DMS153 treated with DMSO at 0.1 percent for 48 hours (cell line): Measurements from ENCODE around the gene ADAMTS17.

Experiments used
- DNase-seq: peaks from one replicate; lab custom pipeline; 2025; ENCODE audit not compliant: unreplicated experiment; lab: John Stamatoyannopoulos, UW

Gene ADAMTS17

DNA sequence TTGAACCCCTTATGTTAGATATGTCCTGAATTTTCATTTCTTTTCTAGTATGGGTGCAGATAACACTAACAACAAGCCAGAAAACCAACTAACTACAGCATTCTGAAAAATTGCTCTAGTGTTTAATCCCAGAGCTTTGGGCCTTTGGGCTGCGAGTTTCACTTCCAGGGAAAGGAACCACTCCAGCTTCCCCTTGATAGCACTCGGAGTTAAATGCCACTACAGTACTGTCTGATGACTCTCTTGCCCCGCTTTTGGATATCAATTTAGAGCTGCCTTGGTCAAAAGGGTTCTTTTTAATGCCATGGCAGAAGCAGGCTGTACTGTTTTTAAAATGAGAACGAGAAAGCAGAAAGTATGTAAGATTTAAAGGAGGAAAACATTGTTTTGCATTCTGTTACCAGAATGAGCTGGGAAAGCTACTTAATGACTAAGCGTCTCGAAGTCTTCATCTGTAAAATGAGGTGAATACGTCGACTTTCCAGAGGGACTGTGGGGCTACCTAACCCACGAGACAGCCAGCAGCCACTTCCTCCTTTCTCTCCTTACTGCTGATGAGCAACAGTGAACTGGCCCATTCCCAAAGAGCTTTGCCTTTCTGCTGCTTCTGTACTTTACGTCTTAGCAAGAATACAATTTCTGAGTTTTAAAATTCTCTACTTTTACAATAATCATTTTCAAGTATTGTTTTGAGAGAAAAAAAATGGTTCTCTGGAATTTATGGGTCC is 309.3 kb downstream of the ADAMTS17 start:
- DNase-seq = no peak

DNA sequence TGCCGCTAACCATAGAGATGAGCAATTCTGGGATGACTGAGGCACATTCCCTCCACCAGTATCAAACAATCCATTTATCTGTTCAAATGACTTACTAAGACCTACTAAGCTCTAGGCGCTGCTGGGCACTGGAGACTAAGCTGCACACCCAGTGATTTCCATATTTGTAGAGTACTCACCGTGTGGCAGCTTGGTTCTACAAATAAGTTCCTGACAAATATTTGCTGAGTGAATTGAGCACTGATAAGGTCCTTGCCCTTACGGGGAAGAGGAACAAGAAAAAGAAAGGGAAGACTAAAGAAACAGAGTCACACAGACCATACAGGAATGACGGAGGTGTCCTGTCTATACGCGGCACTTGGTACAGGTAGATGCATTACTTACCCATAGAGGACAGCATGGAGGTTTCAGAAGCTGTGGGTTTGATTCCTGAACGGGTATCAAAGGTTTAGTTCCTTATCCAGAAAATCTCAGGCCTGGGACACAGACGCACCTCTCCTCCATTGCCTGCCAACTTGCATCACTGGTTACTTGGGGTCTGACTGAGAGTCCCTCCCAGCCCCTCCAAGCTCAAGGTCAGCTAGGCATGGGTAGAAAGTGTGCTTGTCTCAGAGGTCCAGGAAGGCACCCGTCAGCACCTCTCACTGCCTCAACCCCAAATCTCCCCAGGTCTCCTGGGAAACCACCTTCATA is 310.0 kb downstream of the ADAMTS17 start:
- no peak for DNase-seq

DNA sequence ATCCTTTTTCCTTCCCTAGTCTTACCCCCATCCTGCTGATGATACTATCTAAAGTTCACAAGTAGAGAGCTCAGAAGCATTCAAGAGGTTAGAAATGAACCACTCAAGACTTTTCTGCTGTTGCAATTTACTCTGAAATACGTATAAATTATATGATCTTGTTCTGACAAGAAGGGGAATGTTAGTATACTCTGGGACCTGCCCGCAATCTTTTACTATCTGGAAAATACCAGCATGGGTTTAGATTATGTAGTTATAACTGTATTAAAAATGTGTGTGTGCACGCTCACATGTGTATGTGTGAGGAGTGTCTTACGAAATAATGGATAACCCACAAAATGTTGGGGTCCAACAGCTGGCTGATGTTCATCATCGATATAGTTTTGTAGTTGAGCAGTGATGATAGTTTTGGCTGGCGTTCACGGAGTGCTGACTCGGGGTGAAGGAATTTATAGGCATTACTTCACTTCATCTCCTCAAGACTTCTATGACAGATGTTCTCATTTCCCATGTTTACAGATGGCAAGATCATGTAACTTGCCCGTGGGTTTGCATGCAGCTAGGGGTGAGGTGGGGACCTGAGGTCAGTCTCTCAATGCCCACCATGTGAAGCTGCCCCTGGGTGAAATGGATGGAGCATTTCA is 311.1 kb downstream of the ADAMTS17 start:
- DNase-seq = no peak

DNA sequence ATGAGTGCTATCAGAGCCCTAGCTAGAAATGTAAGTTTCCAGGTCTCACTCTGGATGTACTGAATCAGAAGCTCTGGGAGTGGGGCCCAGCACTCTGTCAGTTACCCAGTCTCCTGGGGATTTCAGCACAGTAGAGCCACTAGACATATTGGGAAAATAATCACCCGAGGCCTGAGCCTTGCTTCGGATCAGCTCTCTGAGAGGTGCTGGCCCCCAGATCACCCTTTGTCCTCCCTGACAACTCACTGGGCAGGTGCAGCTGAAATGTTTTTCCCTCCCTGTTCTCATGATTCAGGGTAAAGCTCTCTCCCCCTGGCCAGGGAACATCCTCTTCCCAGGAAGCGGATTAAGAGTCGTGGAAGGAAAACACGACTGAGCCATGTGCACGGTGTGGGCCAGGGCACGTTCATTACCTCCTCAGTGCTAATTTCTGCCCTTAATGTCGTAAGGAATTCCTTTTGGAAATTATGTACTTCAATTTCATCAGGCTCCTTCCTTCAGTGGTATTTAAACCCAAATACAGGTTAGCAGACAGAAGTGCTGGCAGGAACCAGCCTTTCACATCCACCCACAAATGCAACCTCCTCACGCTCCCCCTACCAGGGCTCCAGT is 311.8 kb downstream of the ADAMTS17 start:
- DNase-seq = no peak

DNA sequence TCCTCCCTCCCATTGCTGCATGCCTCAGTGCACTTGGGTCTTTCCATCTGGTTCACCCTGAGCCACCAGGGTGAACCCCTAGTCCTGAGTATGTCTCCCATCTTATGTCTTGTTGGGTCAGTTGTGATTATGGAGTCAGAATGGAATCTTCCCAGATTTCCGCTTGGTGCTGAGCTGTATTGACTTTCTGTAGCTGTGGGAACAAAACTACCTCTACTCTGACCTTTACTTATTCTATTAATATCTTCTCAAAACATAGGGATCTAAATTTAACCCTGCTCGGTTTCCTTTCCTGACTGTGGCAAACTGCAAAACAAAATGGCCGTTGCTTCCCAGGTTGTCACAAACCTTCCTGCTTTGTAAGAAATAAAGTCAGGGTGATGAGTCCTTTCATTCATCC is 312.7 kb downstream of the ADAMTS17 start:
- no peak for DNase-seq

DNA sequence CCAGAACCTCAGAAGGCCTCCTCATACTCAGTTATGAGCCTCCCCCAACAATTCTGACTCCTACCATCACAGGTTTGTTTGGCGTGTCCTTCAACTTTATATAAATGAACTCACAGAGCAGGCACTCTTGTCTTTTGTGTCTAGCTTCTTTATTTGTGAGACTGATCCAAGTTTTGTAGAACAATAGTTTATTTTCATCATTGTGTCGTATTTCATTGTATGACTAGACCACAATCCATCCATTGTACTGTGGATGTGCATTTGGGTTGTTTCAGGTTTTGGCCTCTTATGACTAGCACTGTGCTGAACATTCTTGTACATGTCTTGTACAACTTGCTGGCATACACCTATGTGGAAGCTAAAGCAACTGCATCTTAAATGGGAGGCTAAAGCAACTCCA is 315.7 kb downstream of the ADAMTS17 start:
- no peak for DNase-seq

DNA sequence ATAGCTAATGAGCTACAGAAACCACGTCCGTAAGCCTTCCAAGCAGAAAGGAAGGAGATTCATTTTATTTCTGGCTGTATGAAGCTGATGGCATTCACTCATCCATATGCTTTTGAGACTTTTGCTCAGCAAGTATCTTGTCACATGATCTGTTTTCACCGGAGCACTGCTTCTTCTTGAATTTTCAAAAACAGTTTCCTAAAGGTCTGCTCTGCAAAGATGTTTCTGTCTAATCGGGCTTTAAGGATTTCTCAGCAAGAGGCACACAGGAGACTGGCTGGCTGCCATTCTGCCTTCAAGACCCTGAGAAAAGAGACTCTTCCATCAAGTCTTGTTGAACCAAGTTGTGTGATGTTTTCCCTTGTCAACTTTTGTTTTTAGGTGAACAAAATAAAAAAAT is 319.0 kb downstream of the ADAMTS17 start:
- DNase-seq = no peak

DNA sequence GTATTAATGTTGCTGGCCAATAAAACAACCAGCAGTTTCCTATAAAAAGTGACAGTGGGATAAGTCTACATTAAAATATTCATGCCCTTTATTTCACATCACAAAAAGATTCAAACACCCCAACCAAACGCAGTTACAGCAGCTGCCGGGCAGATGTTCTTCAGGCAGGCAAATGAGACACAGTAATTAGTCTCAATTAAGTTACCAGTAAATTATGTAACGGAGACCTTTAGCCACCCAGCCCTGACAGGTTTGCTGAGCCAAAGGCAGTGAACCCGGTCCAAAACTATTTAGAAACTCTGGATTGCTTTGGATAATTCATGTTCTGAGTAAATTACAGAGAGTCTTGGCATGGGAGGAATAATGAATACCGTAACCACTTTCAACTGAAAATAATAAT is 319.4 kb downstream of the ADAMTS17 start:
- DNase-seq = no peak

DNA sequence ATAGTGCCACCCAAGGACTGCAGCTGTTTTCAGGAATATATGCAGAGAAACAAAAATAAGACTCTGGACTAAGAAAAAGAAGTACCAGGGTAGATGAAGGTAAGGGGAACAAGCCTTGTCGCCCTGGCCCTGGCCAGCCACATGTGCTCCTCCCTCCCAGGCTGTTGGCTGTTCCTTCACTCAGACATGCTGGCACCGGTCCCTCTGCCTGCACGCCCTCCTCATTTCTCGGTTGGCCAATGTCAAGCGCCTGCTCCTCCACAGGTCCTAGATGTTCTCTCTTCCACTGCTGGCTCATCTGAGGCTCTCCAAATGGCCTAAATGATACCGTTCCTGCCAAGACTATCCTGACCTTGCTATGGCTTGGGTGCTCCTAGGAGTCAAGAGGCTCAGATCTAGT is 320.1 kb downstream of the ADAMTS17 start:
- DNase-seq = no peak

DNA sequence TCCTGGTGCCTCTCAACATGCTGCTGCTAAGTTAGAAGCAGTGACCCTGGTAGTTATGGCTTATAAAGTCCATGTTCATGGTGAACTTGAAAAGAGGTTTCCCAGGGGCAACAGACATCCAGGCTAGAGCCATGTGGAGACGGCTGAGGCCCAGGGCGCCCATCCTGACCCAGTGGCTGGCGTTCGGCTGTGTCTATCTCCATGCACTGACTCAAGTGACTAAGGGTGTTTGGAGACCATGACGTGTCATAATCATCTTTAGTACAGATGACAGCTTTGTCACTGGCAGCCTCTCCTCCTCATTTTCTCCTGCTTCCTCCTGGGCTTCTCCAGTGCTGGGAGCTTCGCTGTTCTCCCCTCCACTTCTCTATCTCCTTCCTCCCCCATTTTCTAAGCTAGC is 321.2 kb downstream of the ADAMTS17 start:
- DNase-seq = no peak

DNA sequence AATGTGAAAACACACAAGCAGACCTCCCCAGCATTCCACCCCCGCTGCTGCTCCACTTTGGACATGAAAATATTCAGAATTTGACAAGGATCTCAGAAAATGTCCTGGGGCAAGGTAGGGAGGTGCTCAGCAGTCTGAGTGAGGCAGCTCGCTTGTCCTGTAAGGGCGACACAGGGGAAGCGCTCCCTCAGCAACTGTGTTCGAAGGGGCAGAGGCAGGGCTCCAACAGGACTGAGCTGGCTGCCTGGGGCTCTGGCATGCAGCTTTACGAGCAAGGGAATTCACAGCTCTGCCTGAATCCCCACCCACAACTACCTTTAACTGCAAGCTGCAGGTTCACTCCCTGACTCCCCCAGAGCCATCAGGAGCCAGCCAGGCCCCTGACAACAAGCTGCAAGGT is 321.6 kb downstream of the ADAMTS17 start:
- DNase-seq = no peak

DNA sequence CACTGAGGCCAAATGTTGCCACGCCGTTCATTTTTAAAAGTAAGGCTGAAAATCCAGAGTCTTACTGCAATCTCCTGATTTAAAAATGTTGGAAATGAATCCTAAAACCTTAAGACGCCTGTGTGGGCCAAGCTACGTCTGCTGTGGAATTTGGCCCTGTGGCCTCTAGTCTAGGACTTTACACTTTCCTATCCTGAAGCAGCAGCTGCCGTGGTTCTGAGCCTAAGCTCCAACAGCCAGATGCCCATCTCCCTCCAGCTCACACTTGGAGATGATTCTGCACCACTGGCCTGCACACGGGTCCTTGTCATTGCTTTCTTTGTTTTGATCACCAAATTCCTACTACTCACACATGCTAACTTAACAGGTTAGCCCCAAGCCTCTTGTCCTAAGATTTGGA is 322.2 kb downstream of the ADAMTS17 start:
- DNase-seq = no peak

DNA sequence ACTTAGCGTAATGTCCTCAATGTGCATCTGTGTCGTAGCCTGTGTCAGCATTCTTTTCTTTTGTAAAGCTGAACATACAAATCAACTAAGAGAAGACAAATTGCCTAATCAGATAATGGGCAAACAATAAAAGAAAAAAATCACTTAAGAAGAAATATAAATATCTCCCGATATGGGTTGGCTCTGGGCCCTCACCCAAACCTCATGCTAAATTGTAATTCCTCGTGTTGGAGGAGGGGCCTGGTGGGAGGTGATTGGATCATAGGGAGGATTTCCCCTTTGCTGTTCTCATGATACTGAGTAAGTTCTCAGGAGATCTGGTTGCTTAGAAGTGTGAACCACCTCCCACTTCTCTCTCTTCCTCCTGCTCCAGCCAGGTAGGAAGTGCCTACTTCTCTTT is 323.6 kb downstream of the ADAMTS17 start:
- DNase-seq = no peak

DNA sequence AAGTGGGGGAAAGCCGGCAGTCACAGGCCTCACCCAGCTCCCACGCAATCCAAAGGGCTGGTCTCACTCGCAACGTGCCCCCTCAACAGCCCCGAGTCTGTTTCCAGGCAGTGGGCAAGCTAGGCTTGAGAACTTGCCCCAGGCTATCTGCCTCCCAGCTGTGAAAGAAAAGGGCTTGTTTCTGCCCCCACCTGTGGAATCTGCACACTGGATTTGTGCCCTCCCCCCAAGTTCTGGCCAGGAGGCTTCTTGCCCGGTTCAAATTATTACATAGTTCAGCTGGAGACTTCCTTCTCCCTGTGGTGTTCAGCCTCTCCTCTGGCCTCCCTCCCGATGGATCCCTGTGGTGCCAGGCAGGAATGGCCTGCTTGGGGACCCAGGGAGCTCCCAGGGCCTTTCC is 324.6 kb downstream of the ADAMTS17 start:
- no peak for DNase-seq

DNA sequence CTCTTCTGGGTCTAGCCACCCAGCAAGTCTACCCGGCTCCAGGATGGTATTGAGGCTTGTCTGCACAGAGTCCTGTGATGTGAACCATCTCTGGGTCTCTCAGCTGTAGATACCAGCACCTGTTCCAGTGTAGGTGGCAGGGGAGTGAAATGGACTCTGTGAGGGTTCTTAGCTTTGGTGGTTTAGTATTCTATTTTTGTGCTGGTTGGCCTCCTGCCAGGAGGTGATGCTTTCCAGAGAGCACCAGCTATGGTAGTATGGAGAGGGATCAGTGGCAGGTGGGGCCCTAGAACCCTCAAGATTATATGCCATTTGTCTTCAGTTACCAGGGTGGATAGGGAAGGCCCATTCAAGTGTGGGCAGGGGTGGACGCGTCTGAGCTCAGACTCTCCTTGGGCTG is 325.1 kb downstream of the ADAMTS17 start:
- no peak for DNase-seq

DNA sequence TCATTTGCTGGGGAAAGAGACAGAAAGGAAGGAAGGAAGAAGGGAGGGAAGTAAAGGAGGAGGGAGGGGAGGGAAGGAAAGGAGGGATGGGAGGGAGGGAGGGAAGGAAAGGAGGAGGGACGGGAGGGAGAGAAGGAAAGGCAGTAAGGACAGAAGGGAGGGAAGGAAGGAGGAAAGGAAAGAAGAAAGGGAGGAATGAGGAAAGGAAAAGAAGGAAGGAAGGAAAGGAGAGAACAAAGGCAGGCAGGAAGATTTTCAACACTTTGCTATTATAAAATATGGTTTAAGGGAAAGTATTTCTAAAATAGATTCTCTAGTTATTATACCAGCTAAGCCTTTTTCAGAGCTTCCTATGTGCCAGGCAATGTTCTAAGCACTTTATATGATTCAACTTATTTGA is 330.5 kb downstream of the ADAMTS17 start:
- no peak for DNase-seq

DNA sequence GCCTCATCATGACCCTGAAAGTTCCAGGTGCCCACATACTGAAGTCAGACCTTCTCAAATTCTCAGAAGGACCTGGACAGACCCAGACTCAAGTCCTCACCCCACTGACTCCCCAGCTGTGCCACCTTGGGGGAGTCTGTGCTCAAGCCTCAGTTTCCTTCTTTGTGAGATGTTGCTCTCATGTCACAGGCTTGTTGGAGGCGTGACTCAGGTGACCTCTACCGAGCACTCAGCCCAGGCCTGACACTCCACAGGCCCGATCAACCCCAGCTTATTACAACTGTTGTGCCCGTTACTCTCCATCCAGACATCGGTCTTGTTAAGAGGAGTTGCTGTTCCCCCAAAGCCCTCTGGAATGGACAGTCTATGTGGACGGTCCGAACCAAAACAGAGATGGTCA is 332.4 kb downstream of the ADAMTS17 start:
- DNase-seq = no peak

DNA sequence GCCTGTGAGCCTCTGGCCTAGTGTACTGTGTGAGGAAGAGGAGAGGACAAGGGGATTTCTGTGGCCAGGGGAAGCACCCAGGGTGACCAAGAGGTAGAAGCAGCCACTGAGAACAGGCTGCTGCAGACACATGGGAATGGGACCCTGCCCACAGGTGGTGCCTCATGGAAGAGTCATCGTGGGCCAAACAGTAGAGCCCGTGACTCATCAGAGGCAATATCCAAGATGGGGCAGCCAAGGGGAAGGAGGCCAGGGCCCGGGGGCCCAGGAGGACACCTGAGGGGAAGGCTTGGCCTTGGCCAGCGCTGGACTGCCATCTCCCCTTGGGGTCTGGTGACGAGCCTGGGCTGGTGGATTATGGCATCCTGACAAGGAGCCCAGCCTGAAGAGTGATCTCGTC is 333.5 kb downstream of the ADAMTS17 start:
- no peak for DNase-seq

DNA sequence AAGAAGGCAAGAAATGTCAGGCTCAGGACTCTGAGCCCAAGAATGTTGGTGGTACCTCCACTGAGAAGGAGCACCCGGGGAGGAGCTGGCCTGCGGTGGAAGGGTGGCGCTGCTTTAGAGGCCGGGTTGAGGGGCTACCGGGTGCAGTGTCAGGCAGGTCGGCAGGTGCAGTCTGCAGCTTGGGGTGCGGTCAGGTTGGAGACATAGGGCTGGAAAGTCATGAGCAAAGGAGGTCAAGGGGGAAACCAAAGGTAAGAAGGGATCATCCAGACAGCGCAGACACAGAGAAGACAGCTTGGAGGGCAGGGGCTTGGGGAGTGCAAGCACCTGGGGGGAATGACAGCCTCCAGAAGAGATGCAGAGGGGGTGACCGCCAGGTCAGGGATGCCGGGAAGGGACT is 334.2 kb downstream of the ADAMTS17 start:
- DNase-seq = no peak

DNA sequence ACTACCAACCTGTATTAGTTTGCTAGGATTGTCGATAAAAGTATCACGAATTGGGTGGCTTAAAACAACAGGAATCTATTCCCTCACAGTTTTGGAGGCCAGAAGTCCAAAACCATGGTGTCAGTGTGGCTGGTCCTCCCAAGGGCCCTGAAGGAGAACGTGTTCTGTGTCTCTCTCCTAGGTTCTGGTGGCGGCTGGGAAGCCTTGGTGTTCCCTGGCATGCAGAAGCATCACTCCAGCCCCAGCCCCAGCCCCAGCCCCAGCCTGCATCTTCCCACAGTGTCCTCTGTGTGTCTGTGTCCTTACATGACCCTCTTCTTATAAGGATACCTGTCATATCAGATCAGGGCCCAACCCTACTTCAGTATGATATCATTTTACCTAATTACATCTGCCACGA is 336.1 kb downstream of the ADAMTS17 start:
- no peak for DNase-seq

DNA sequence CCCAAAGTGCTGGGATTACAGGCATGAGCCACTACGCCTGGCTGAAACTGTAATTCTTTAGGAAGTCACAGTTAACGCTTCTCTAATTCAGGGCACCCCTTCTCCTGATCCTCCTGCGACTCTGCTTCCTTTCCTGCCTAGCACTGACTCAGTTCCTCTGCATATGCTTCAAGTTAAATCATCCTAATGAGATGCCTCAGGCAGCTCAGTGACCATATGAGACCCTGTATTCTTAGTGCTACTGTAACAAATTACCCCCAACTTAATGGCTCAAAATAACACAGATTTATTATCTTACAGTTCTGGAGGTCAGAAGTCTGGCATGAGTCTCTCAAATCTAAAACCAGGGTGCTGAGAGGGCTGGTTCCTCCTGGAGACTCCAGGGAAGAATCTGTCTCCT is 336.8 kb downstream of the ADAMTS17 start:
- no peak for DNase-seq
